Measurements from ENCODE around the gene RNGTT.

RNGTT gene

GRCh38 chr6:88655586-88655985, 307.8 kb downstream of the RNGTT start:
- FAIRE-seq (peak; percentile 42), DNase-seq (ENCODE audit: insufficient read length) (no peak)
- TF ChIP-seq POLR2AphosphoS5 (IDR thresholded peaks at IDR 0.05; ENCODE audit: low read depth, low read length) = no peak

GRCh38 chr6:88653936-88654335, 309.5 kb downstream of the RNGTT start:
- peak; percentile 56 for FAIRE-seq
- TF ChIP-seq TAF1 (IDR thresholded peaks at IDR 0.05; ENCODE audit: borderline replicate concordance, low read depth, low read length) (no peak), POLR2AphosphoS5 (IDR thresholded peaks at IDR 0.05; ENCODE audit: low read depth, low read length) (no peak), POLR2A (IDR thresholded peaks at IDR 0.05; ENCODE audit: low read depth, low read length) (no peak)
- DNase-seq (ENCODE audit: insufficient read length) = no peak

GRCh38 chr6:88651400-88651799, 312.0 kb downstream of the RNGTT start:
- no peak for DNase-seq (ENCODE audit: insufficient read length)
- no peak for FAIRE-seq
- TF ChIP-seq POLR2AphosphoS5 (IDR thresholded peaks at IDR 0.05; ENCODE audit: low read depth, low read length) (no peak), TAF1 (IDR thresholded peaks at IDR 0.05; ENCODE audit: borderline replicate concordance, low read depth, low read length) (no peak), POLR2A (IDR thresholded peaks at IDR 0.05; ENCODE audit: low read depth, low read length) (no peak)

GRCh38 chr6:88650979-88651378, 312.4 kb downstream of the RNGTT start:
- DNase-seq (ENCODE audit: insufficient read length) (no peak), FAIRE-seq (peak; percentile 36)
- TF ChIP-seq POLR2A (IDR thresholded peaks at IDR 0.05; ENCODE audit: low read depth, low read length) = no peak
- no peak for TF ChIP-seq TAF1 (IDR thresholded peaks at IDR 0.05; ENCODE audit: borderline replicate concordance, low read depth, low read length)
- TF ChIP-seq POLR2AphosphoS5 (IDR thresholded peaks at IDR 0.05; ENCODE audit: low read depth, low read length) = no peak

- no peak for TF ChIP-seq POLR2AphosphoS5 (IDR thresholded peaks at IDR 0.05; ENCODE audit: low read depth, low read length)
- no peak for TF ChIP-seq TAF1 (IDR thresholded peaks at IDR 0.05; ENCODE audit: borderline replicate concordance, low read depth, low read length)
- TF ChIP-seq POLR2A (IDR thresholded peaks at IDR 0.05; ENCODE audit: low read depth, low read length) = no peak
- FAIRE-seq (peak; percentile 98), DNase-seq (ENCODE audit: insufficient read length) (no peak)
Measured at GRCh38 chr6:88650029-88650619, 313.3 kb downstream of the RNGTT start.

- DNase-seq (ENCODE audit: insufficient read length) = no peak
- peak; percentile 88 for FAIRE-seq
- no peak for TF ChIP-seq POLR2AphosphoS5 (IDR thresholded peaks at IDR 0.05; ENCODE audit: low read depth, low read length)
- no peak for TF ChIP-seq TAF1 (IDR thresholded peaks at IDR 0.05; ENCODE audit: borderline replicate concordance, low read depth, low read length)
- no peak for TF ChIP-seq POLR2A (IDR thresholded peaks at IDR 0.05; ENCODE audit: low read depth, low read length)
Measured at GRCh38 chr6:88641178-88641903, 322.1 kb downstream of the RNGTT start.

GRCh38 chr6:88637761-88638545, 325.5 kb downstream of the RNGTT start:
- TF ChIP-seq POLR2AphosphoS5 (IDR thresholded peaks at IDR 0.05; ENCODE audit: low read depth, low read length) (no peak), POLR2A (IDR thresholded peaks at IDR 0.05; ENCODE audit: low read depth, low read length) (no peak), TAF1 (IDR thresholded peaks at IDR 0.05; ENCODE audit: borderline replicate concordance, low read depth, low read length) (no peak)
- FAIRE-seq (peak; percentile 88), DNase-seq (ENCODE audit: insufficient read length) (no peak)

GRCh38 chr6:88636871-88637270, 326.5 kb downstream of the RNGTT start:
- no peak for TF ChIP-seq POLR2A (IDR thresholded peaks at IDR 0.05; ENCODE audit: low read depth, low read length)
- no peak for TF ChIP-seq TAF1 (IDR thresholded peaks at IDR 0.05; ENCODE audit: borderline replicate concordance, low read depth, low read length)
- TF ChIP-seq POLR2AphosphoS5 (IDR thresholded peaks at IDR 0.05; ENCODE audit: low read depth, low read length) = no peak
- DNase-seq (ENCODE audit: insufficient read length) (no peak), FAIRE-seq (peak; percentile 46)

GRCh38 chr6:88633782-88634181, 329.6 kb downstream of the RNGTT start:
- FAIRE-seq (no peak), DNase-seq (ENCODE audit: insufficient read length) (no peak)
- TF ChIP-seq TAF1 (IDR thresholded peaks at IDR 0.05; ENCODE audit: borderline replicate concordance, low read depth, low read length) (no peak), POLR2A (IDR thresholded peaks at IDR 0.05; ENCODE audit: low read depth, low read length) (no peak), POLR2AphosphoS5 (IDR thresholded peaks at IDR 0.05; ENCODE audit: low read depth, low read length) (no peak)

- TF ChIP-seq TAF1 (IDR thresholded peaks at IDR 0.05; ENCODE audit: borderline replicate concordance, low read depth, low read length) (no peak), POLR2AphosphoS5 (IDR thresholded peaks at IDR 0.05; ENCODE audit: low read depth, low read length) (no peak), POLR2A (IDR thresholded peaks at IDR 0.05; ENCODE audit: low read depth, low read length) (no peak)
- FAIRE-seq = no peak
- DNase-seq (ENCODE audit: insufficient read length) = no peak
Measured at GRCh38 chr6:88631830-88632229, 331.6 kb downstream of the RNGTT start.

GRCh38 chr6:88629838-88630494, 333.5 kb downstream of the RNGTT start:
- FAIRE-seq (peak; percentile 57), DNase-seq (ENCODE audit: insufficient read length) (no peak)
- TF ChIP-seq POLR2AphosphoS5 (IDR thresholded peaks at IDR 0.05; ENCODE audit: low read depth, low read length) = no peak
- TF ChIP-seq POLR2A (IDR thresholded peaks at IDR 0.05; ENCODE audit: low read depth, low read length) = no peak
- no peak for TF ChIP-seq TAF1 (IDR thresholded peaks at IDR 0.05; ENCODE audit: borderline replicate concordance, low read depth, low read length)
